ENCODE measurements around the gene IGSF21.
"Not testable (repeated sequence)": the region's sequence is repeated elsewhere in the genome, so short reads cannot be mapped to it uniquely, and the experiment has no call there.

Gene IGSF21

DNA sequence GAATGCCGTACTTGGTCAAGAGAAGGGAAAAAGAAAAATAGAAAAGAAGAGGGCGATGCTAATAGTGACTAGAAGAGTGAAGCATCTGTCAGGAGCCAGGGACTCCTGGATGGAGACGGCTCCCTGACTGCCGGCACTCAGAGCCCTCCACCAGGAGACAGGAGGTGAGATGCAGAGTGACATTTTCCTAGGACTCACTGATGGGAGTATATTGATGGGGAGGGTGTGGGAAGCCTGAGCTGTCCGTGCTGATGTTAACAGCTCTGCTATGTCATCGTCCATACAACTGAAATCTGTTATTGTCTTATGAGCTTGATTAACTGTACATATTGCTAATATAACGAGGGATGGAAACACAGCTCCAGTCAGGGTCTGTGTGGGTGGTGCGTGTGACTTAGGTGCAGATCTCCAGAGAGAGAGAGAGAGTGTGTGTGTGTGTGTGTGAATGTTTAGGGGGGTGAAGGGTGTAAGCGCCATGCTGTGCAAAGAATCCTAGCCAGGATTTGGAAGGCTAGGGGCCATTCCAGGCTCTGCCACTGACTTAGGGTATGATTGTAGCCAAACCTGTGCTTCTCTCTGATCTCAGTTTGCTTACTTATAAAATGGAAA, 250.1 kb downstream of the IGSF21 start:
- H3K4me3 ChIP-seq (ENCODE audit: control insufficient read depth, low read depth, low read length), result no peak overlapping the region
- no peak for TF ChIP-seq CTCF (IDR thresholded peaks at IDR 0.05; ENCODE audit: control insufficient read depth, insufficient read depth, low read depth, low read length, missing control alignments)
- DNase-seq (ENCODE audit: low read depth), result no peak

GRCh38 chr1:18358600-18358999, 251.0 kb downstream of the IGSF21 start:
- DNase-seq (ENCODE audit: low read depth), result no peak
- TF ChIP-seq CTCF (IDR thresholded peaks at IDR 0.05; ENCODE audit: control insufficient read depth, insufficient read depth, low read depth, low read length, missing control alignments), result no peak
- H3K4me3 ChIP-seq (ENCODE audit: control insufficient read depth, low read depth, low read length), result no peak overlapping the region

GRCh38 chr1:18360251-18360650, 252.7 kb downstream of the IGSF21 start:
- TF ChIP-seq CTCF (IDR thresholded peaks at IDR 0.05; ENCODE audit: control insufficient read depth, insufficient read depth, low read depth, low read length, missing control alignments), result no peak
- H3K4me3 ChIP-seq (ENCODE audit: control insufficient read depth, low read depth, low read length), result no peak overlapping the region
- DNase-seq (ENCODE audit: low read depth), result no peak

DNA sequence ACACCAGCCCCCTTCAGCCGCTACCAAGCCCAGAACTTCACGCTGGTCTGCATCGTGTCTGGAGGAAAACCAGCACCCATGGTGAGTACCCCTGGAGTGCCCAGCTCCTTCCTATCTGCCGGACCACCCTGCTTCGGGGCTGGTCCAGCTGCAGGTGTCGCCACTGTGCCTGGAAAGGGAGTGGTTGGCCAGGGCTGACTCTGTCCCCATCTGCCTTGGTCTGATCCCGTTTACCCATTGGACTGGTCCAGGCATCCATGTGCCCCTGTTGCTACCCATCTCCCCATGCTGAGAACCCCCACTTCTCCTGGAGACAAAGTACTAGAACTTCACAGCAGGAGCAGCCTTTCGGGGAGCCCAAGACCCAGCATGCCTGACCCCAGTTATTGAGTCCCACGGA, 254.6 kb downstream of the IGSF21 start:
- H3K4me3 ChIP-seq (ENCODE audit: control insufficient read depth, low read depth, low read length), result no peak overlapping the region
- DNase-seq (ENCODE audit: low read depth), result no peak
- TF ChIP-seq CTCF (IDR thresholded peaks at IDR 0.05; ENCODE audit: control insufficient read depth, insufficient read depth, low read depth, low read length, missing control alignments), result no peak

DNA sequence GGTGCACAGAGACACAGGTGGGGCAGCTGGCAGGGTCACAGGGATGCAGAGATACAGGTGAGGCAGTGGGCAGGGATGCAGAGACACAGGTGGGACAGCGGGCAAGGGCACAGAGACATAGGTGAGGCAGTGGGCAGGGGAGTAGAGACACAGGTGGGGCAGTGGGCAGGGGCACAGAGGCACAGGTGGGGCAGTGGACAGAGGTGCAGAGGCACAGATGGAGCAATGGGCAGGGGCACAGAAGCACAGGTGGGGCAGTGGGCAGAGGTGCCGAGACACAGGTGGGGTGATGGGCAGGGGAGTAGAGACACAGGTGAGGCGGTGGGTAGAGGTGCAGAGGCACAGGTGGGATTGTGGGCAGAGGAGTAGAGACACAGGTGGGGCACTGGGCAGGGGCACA, 255.8 kb downstream of the IGSF21 start:
- no peak overlapping the region for H3K4me3 ChIP-seq (ENCODE audit: control insufficient read depth, low read depth, low read length)
- no peak for TF ChIP-seq CTCF (IDR thresholded peaks at IDR 0.05; ENCODE audit: control insufficient read depth, insufficient read depth, low read depth, low read length, missing control alignments)
- no peak for DNase-seq (ENCODE audit: low read depth)

GRCh38 chr1:18365099-18365705, 257.6 kb downstream of the IGSF21 start:
- no peak for TF ChIP-seq CTCF (IDR thresholded peaks at IDR 0.05; ENCODE audit: control insufficient read depth, insufficient read depth, low read depth, low read length, missing control alignments)
- H3K4me3 ChIP-seq (ENCODE audit: control insufficient read depth, low read depth, low read length), result no peak overlapping the region
- DNase-seq (ENCODE audit: low read depth), result no peak

DNA sequence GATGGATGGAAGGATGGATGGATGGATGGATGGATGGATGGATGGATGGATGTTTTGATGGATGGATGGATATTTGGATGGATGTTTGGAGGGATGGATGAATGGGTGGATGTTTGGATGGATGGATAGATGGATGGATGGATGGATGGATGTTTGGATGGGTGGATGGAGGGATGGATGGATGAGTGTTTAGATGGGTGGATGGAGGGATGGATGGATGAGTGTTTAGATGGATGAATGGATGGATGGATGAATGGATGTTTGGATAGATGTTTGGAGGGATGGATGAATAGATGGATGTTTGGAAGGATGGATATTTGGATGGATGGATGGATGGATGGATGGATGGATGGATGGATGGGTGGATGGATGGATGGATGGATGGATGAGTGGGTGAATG, 264.9 kb downstream of the IGSF21 start:
- H3K4me3 ChIP-seq (ENCODE audit: control insufficient read depth, low read depth, low read length); DNase-seq (ENCODE audit: low read depth): not testable (repeated sequence)

Measured in AG09309 (cell line).